KOPT-K1 (cell line): ENCODE results near the gene SLC23A2.
"Not testable (repeated sequence)": the region's sequence is repeated elsewhere in the genome, so short reads cannot be mapped to it uniquely, and the experiment has no call there.

Experiments
- H3K27ac ChIP-seq: fragments of 200-600 bp; sonication (generic); 2 replicates; pipeline ENCODE4 v1.5.1; 2016; ENCODE audit warnings: antibody characterized with exemption, mild to moderate bottlenecking, low read depth, low read length; ENCODE audit not compliant: poor library complexity, severe bottlenecking
- H3K36me3 ChIP-seq: fragments of 200-600 bp; sonication (generic); 2 replicates; pipeline ENCODE4 v1.5.1; 2017; ENCODE audit warnings: antibody characterized with exemption, mild to moderate bottlenecking, low read length, moderate library complexity; ENCODE audit not compliant: insufficient read depth
- H3K9me3 ChIP-seq: fragments of 200-600 bp; sonication (generic); 2 replicates; pipeline ENCODE4 v1.5.1; 2017; ENCODE audit warnings: antibody characterized with exemption, low read length, mild to moderate bottlenecking; ENCODE audit not compliant: insufficient read depth, poor library complexity, severe bottlenecking

The SLC23A2 gene

GRCh38 chr20:4989570-4989969 is 11.7 kb downstream of the SLC23A2 start:
- no peaks in the 10 kb centered on the region for H3K9me3 ChIP-seq
- no peak overlapping the region for H3K27ac ChIP-seq
- H3K36me3 ChIP-seq = peaks cover 3% of the 10 kb centered on the region; the same call in 1 of the 2 replicates

DNA sequence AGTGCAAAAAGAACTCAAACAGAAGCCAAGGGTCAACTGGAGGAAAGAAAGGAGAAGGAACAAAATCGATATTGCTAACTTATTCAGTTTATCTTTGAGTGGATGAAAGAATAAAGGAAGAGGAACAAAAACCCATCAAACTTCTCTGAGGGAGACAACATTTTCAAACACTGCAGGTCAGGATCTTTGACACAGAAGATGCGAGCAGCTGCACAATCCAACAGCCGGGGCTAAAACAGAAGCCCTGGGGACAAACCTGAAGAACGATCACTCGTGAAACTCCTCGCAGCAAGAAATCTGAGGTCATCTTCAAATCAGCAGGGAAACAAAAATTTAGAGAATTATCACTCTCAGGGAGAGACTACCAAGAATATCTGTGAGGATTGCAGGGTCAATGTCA is 14.2 kb downstream of the SLC23A2 start:
- H3K27ac ChIP-seq = no peak overlapping the region
- peaks cover 3% of the 10 kb centered on the region; the same call in 1 of the 2 replicates for H3K36me3 ChIP-seq
- no peaks in the 10 kb centered on the region for H3K9me3 ChIP-seq

DNA sequence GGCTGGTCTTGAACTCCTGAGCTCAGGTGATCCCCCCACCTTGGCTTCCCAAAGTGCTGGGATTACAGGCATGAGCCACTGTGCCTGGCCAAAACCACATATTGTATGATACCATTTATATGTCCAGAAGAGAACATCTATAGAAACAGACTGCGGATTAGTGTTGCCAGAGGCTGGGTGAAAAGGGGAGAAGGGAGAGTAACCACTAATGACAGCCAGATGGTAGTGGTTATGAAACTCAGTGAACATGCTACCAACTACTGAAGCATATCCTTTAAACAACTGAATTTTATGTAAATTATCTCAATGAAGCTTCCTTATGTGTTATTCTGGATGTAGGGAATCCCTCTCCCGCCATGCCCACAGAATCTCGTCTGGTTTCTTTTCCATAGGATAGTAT is 15.7 kb downstream of the SLC23A2 start:
- H3K27ac ChIP-seq = no peak overlapping the region
- peaks cover 3% of the 10 kb centered on the region; the same call in 1 of the 2 replicates for H3K36me3 ChIP-seq
- no peaks in the 10 kb centered on the region for H3K9me3 ChIP-seq

- no peaks in the 10 kb centered on the region; the same call in 1 of the 2 replicates for H3K36me3 ChIP-seq
- H3K27ac ChIP-seq = no peak overlapping the region
- H3K9me3 ChIP-seq = no peaks in the 10 kb centered on the region
Measured at GRCh38 chr20:4982281-4982680, 19.0 kb downstream of the SLC23A2 start.

DNA sequence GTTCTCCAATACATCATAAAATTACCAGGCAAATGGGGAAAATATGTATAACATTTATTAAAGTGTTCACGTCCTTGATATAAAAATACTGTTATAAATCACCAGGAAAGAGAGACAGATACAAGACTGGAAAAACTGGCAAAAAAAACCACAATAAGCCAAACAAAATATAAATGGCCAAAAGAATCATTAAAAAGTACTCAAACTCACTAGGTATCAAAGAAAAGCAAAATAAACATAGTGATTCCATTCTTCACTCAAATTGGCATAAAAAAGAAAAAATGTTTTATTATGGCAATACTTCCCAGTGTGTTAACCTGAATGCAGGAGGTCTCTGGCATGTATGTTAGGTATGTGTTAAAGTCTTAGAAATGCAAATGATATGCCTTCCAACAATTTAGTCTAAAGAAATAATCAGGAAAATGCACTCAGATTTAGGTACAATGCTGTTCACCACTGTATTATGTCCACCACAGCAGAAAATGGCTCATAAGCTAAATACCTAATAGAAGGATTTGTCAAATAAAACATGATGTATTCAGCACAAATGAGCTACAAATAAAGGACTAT is 21.4 kb downstream of the SLC23A2 start:
- H3K9me3 ChIP-seq = no peaks in the 10 kb centered on the region
- H3K27ac ChIP-seq = no peak overlapping the region
- no peaks in the 10 kb centered on the region for H3K36me3 ChIP-seq

GRCh38 chr20:4978050-4978918 is 23.0 kb downstream of the SLC23A2 start:
- Histone ChIP-seq H3K9me3 (no peaks in the 10 kb centered on the region), H3K36me3 (no peaks in the 10 kb centered on the region), H3K27ac (no peak overlapping the region)

DNA sequence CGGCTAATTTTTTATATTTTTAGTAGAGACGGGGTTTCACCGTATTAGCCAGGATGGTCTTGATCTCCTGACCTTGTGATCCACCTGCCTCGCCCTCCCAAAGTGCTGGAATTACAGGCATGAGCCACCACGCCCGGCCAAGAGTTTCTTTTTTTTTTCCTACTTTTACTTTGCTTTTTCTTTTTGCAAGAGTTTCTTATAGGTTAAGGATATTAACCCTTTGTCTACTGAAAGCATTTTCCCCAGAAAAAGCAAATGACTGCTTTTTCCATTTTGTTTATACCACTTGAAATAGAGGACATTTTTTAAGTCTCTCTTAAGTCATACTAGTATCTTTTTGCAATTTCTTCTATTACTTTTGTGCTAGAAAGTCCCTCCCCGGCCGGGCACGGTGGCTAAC is 25.3 kb downstream of the SLC23A2 start:
- not testable (repeated sequence) for H3K27ac ChIP-seq, H3K36me3 ChIP-seq, H3K9me3 ChIP-seq

- Histone ChIP-seq H3K9me3 (no peaks in the 10 kb centered on the region), H3K36me3 (peaks cover 25% of the 10 kb centered on the region), H3K27ac (no peak overlapping the region)
Measured at GRCh38 chr20:4973330-4974097, 27.8 kb downstream of the SLC23A2 start.

DNA sequence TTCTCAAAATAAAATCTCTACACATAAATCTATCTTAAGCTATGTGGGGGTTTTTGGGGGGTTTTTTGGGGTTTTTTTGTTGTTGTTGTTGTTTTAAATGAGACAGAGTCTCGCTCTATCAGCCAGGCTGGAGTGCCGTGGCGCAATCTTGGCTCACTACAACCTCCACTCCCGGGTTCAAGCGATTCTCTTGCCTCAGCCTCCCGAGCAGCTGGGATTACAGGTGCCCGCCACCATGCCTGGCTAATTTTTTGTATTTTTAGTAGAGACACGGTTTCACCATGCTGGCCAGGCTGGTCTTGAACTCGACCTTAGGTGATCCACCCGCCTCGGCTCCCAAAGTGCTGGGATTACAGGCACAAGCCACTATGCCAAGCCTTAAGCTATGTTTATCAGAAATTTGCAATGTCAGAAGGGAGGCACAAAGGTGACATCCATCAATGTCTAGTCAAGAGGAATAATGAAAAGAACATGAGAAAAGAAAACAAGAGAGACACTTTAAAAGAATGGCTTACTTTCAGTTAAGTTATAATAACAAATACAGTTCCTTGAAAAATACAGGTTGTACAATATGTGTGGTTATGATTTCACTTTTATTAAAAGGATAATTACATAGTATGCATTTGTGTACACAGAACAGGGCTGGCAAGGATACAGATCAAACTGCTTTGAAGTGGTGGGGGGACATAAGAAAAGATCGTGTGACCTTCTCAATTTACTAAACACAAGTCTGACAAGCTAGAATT is 28.6 kb downstream of the SLC23A2 start:
- Histone ChIP-seq H3K36me3 (peaks cover 33% of the 10 kb centered on the region), H3K9me3 (no peaks in the 10 kb centered on the region), H3K27ac (no peak overlapping the region)

DNA sequence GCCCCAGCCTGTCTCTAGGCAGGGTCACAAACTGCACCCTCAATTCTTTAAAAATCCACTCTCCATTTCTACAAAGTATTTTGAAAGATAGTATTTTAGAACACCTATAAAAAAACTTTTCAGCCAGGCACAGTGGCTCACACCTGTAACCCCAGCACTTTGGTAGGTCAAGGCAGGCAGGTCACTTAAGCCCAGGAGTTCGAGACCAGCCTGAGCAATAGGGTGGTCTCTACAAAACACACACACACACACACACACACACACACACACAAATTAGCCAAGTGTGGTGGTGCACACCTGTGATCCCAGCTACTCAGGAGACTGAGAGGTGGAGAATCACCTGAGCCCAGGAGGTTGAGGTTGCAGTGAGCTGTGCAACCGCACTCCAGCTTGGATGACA is 30.2 kb downstream of the SLC23A2 start:
- Histone ChIP-seq H3K9me3 (no peaks in the 10 kb centered on the region), H3K36me3 (peaks cover 38% of the 10 kb centered on the region), H3K27ac (no peak overlapping the region)

GRCh38 chr20:4967752-4968477 is 33.4 kb downstream of the SLC23A2 start:
- peaks cover 38% of the 10 kb centered on the region for H3K36me3 ChIP-seq
- H3K9me3 ChIP-seq = no peaks in the 10 kb centered on the region
- no peak overlapping the region for H3K27ac ChIP-seq

- Histone ChIP-seq H3K9me3 (no peaks in the 10 kb centered on the region), H3K36me3 (peaks cover 38% of the 10 kb centered on the region), H3K27ac (no peak overlapping the region)
Measured at GRCh38 chr20:4966826-4967751, 34.2 kb downstream of the SLC23A2 start.

DNA sequence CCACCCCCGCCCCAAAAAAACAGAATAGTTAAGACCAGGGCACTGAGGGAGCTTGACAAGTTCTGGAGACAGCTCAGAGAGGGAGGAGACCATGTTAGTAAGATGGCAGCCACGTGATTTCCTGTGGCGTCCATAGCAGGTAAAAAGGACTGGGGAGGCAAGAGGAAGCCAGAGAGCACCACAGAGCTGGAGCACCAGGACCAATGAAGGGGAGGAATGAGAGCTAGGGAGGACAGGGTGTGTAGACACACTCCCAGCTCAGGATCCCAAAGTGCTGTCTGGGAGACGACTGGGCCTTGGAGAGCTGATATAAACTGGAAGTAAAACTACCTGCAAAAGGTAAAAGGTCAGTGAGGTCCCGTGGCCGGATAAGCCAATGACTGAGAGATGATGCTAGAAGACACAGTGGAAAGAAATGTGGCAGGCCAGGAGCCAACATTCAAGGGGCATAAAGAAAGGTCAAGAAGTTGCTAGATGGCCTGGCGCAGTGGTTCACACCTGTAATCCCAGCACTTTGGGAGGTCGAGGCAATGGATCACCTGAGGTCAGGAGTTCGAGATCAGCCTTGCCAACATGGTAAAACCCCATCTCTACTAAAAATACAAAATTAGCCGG is 39.0 kb downstream of the SLC23A2 start:
- H3K36me3 ChIP-seq = peaks cover 1% of the 10 kb centered on the region
- H3K9me3 ChIP-seq = no peaks in the 10 kb centered on the region
- peak overlapping the region; percentile 53 for H3K27ac ChIP-seq
